Suprapubic skin (tissue), 4 donors: Measurements from ENCODE around the gene SLC34A3.

Experiments
- CTCF ChIP-seq, 2 donors: fragments of 200-600 bp in 1 of 2; fragments of 450-650 bp in 1 of 2; sonication (generic) in 1 of 2; IDR thresholded peaks; one replicate each; pipeline ENCODE4 v1.5.1; 2016 to 2019; ENCODE audit warnings: antibody characterized with exemption in 2 of 2, mild to moderate bottlenecking in 1 of 2, moderate library complexity in 1 of 2
- POLR2A ChIP-seq, 2 donors: fragments of 450-650 bp; IDR thresholded peaks; one replicate each; pipeline ENCODE4 v1.6.1; 2017; ENCODE audit warnings: antibody characterized with exemption in 2 of 2, mild to moderate bottlenecking in 2 of 2, moderate library complexity in 2 of 2
- POLR2AphosphoS5 ChIP-seq, 3 donors: sonication (generic); formaldehyde crosslinking; IDR thresholded peaks; one replicate each; pipeline ENCODE4 v1.6.1; 2017; ENCODE audit warnings: antibody characterized with exemption in 3 of 3

GRCh38 chr9:137228968-137229896 lies 1.5 kb upstream of the SLC34A3 start:
- TF ChIP-seq POLR2A (IDR thresholded peaks at IDR 0.05) (no peak), CTCF (IDR thresholded peaks at IDR 0.05) (no peak), POLR2AphosphoS5 (IDR thresholded peaks at IDR 0.05) (no peak)
